Measurements from ENCODE around the gene MYT1. TPM values are rescaled to one million over a fixed set of nuclear protein-coding genes. Genes with fewer than 3 reads are reported as not detected.

Gene MYT1
- total and polyA plus RNA-seq, 2 of the 13 experiments (the other 11 are each of a cell fraction or from before 2014, with no cell fraction given): 0.58 to 2.5 TPM

DNA sequence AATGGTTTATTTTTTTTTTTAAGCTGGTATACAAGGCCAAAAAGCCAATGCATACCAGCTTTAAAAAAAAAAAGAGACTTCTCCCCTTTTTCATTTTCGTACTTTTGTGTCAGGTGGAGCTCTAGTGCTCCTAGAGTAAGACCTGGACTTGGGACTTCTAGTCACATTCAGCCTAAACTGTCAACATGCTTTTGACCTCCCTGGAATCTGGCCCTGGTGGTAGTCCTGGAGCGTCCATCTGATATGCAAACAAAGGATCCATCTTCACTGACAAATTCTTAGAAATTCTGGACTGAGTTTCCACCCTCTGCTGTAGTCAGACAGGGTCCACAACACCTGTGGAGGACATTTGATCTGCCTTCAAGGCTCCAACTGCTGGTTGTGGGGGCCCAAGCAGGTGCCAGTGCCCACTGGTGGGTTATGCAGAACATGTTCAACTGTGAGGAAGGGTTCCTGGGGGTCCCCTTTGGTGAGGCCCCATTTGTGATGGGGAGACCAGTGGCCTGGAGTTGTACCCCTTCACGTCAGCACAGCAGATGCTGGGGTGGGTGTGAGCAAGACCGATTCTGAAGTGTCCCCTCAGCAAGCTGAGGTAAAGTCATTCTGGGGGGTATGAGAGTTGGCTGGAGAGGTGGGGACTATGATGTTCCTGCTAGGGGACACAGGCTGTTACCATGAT is 78.7 kb downstream of the MYT1 start (continued):
- TF ChIP-seq ZNF580 (CRISPR knock-in tag; IDR thresholded peaks at IDR 0.05; ENCODE audit: borderline replicate concordance, low read depth) (no peak), POLR2G (IDR thresholded peaks at IDR 0.05; ENCODE audit: low read depth, low read length) (no peak), ZNF256 (CRISPR knock-in tag; conservative IDR thresholded peaks at IDR 0.05) (no peak), ZNF546 (CRISPR knock-in tag; conservative IDR thresholded peaks at IDR 0.05) (0 out of 2 replicates have a peak, but pooled peaks have one; percentile 55), ZMYM4 (CRISPR knock-in tag; IDR thresholded peaks at IDR 0.05) (peak; percentile 52; the same call in 1 of the 2 replicates), ZBTB7B (CRISPR knock-in tag; IDR thresholded peaks at IDR 0.05) (peak; percentile 96), ZNF552 (CRISPR knock-in tag; IDR thresholded peaks at IDR 0.05; ENCODE audit: borderline replicate concordance) (0 out of 2 replicates have a peak, but pooled peaks have one; percentile 39), PTBP1 (IDR thresholded peaks at IDR 0.05; ENCODE audit: low read depth, low read length, poor library complexity, severe bottlenecking) (no peak), NFKBIZ (CRISPR knock-in tag; IDR thresholded peaks at IDR 0.05) (no peak), MYC (CRISPR knock-in tag; IDR thresholded peaks at IDR 0.05; ENCODE audit: borderline replicate concordance) (0 out of 2 replicates have a peak, but pooled peaks have one; percentile 31), ZBTB26 (CRISPR knock-in tag; IDR thresholded peaks at IDR 0.05; ENCODE audit: borderline replicate concordance) (peak; percentile 47; the same call in 1 of the 2 replicates), ZNF260 (CRISPR knock-in tag; IDR thresholded peaks at IDR 0.05; ENCODE audit: borderline replicate concordance, low read depth) (0 out of 2 replicates have a peak, but pooled peaks have one; percentile 87), ZNF124 (CRISPR knock-in tag; IDR thresholded peaks at IDR 0.05) (peak; percentile 82; the same call in 1 of the 2 replicates), ZNF562 (CRISPR knock-in tag; IDR thresholded peaks at IDR 0.05; ENCODE audit: borderline replicate concordance) (no peak), SMYD3 (CRISPR knock-in tag; IDR thresholded peaks at IDR 0.05) (0 out of 2 replicates have a peak, but pooled peaks have one; percentile 18), ZNF224 (CRISPR knock-in tag; IDR thresholded peaks at IDR 0.05) (no peak), ZFP90 (CRISPR knock-in tag; IDR thresholded peaks at IDR 0.05; ENCODE audit: borderline replicate concordance) (no peak), ZNF496 (CRISPR knock-in tag; IDR thresholded peaks at IDR 0.05; ENCODE audit: insufficient replicate concordance) (no peak), ELF1 (CRISPR knock-in tag; IDR thresholded peaks at IDR 0.05) (0 out of 2 replicates have a peak, but pooled peaks have one; percentile 30), ZNF574 (CRISPR knock-in tag; IDR thresholded peaks at IDR 0.05) (peak; percentile 83), HOXA9 (CRISPR knock-in tag; IDR thresholded peaks at IDR 0.05; ENCODE audit: borderline replicate concordance) (no peak)
- TF ChIP-seq, protein P1, sequence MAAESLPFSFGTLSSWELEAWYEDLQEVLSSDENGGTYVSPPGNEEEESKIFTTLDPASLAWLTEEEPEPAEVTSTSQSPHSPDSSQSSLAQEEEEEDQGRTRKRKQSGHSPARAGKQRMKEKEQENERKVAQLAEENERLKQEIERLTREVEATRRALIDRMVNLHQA (CRISPR knock-in tag; IDR thresholded peaks at IDR 0.05): no peak
- TF ChIP-seq, protein P2, sequence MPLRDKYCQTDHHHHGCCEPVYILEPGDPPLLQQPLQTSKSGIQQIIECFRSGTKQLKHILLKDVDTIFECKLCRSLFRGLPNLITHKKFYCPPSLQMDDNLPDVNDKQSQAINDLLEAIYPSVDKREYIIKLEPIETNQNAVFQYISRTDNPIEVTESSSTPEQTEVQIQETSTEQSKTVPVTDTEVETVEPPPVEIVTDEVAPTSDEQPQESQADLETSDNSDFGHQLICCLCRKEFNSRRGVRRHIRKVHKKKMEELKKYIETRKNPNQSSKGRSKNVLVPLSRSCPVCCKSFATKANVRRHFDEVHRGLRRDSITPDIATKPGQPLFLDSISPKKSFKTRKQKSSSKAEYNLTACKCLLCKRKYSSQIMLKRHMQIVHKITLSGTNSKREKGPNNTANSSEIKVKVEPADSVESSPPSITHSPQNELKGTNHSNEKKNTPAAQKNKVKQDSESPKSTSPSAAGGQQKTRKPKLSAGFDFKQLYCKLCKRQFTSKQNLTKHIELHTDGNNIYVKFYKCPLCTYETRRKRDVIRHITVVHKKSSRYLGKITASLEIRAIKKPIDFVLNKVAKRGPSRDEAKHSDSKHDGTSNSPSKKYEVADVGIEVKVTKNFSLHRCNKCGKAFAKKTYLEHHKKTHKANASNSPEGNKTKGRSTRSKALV (CRISPR knock-in tag; IDR thresholded peaks at IDR 0.05): 0 out of 2 replicates have a peak, but pooled peaks have one; percentile 51

Data from HepG2 (cell line).